ENCODE results near the gene KAT8.

The KAT8 gene

DNA sequence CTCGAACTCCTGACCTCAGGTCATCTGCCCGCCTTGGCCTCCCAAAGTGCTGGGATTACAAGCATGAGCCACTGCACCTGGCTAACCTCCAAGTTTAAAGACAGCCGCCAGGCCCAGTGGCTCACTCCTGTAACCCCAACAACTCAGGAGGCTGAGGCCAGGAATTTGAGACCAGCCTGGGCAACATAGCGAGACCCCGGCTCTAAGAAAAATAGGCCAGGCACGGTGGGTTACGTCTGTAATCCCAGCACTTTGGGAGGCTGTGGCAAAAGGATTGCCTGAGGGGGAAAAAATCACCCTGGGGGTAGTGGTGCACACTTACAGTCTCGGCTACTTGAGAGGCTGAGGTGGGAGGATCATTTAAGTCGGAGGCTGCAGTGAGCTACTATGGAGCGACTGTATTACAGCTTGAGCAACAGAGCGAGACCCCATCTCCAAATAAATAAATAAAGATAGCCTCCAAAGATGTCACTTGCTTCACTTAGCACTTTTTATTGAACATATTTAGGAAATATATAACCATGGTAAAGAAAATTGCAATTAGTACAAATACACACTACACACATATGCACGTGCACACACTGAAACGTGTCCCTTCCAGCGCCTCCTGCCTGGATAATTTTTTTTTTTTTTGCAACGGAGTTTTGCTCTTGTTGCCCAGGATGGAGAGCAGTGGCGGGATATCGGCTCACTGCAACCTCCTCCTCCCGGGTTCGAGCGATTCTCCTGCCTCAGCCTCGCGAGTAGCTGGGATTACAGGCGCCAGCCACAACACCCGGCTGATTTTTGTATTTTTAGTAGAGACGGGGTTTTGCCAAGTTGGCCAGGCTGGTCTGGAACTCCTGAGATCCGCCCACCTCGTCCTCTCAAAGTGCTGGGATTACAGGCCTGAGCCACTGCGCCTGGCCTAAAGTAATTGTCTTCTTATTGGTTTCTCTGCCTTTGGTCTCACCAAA is 10.7 kb upstream of the KAT8 start:
- Histone ChIP-seq H3K4me1 (ENCODE audit: insufficient read depth, low read length) (peaks cover 2% of the 10 kb centered on the region), H3K9me3 (ENCODE audit: low read length) (no peaks in the 10 kb centered on the region), H2AFZ (ENCODE audit: low read depth, low read length) (no peak overlapping the region), H3K27me3 (ENCODE audit: insufficient read depth, low read length) (no peaks in the 10 kb centered on the region), H3K4me3 (ENCODE audit: low read length) (no peak overlapping the region), H3K36me3 (ENCODE audit: insufficient read depth, low read length) (peaks cover 20% of the 10 kb centered on the region)

DNA sequence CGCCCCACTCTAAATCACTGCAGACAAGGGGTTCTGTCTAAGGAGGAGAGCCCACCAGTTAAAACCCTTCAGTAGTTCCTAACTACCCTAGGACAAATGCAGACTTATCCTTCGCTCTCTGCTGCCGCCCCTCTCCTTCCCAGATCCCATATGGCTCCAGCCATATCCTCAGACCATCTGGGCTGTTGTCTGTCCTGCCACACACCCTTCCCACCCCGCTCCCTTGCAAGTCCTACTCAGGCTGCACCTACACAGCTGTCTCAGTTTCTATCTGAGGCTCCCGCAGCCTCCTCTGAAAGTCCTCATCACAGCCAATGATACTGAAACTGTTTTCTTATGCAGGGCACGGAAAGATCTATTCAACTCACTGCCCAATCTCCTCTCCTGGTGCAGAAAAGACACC is 10.0 kb upstream of the KAT8 start:
- Histone ChIP-seq H2AFZ (ENCODE audit: low read depth, low read length) (peak overlapping the region; percentile 84), H3K9me3 (ENCODE audit: low read length) (no peaks in the 10 kb centered on the region), H3K4me3 (ENCODE audit: low read length) (peak overlapping the region; percentile 79), H3K36me3 (ENCODE audit: insufficient read depth, low read length) (peaks cover 27% of the 10 kb centered on the region), H3K4me1 (ENCODE audit: insufficient read depth, low read length) (peaks cover 2% of the 10 kb centered on the region), H3K27me3 (ENCODE audit: insufficient read depth, low read length) (no peaks in the 10 kb centered on the region)

DNA sequence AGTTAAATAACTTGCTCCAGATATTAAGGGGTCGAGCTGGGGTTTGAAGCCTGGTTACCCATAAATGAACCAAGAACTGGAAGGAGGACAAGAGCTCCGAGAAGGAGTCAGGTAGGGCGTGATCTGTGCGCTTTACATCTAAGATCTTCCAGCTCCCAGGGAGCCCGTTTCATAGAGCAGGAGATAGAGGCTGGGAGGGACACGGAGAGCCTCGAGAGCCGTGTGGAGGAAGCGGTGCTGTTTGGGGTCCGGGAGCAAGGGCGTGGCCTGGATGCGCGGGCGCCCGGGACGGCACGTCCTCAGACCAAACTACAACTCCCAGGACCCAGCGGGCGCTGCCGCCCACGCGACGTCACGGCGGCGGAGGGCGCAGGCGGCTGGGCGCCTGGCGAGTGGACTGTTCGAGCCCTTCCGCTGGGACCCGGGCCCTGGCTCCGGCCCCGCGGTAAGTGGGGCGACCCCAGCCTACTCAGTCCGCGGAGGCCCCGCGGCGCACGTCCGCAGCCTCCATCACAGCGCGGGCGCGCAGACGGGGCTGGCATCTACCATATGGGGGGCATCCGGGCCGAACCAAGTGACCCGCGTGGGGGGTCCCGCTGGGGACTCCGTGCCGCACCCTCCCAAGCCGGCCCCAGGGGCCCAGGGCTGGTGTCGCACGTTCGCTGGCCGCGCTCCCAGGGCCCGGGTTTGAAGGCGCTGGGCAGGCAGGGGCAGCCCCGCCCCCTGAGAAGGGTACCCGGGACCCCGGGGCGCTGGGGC is 9.2 kb upstream of the KAT8 start, which contains the start of gene BCKDK:
TSS of gene BCKDK (plus strand) at position 352 of the 759 bp plus-strand sequence. CDS start 838 bp downstream, outside the sequence.
- Histone ChIP-seq H2AFZ (ENCODE audit: low read depth, low read length) (peak within 1 kb of the TSS; percentile 84), H3K36me3 (ENCODE audit: insufficient read depth, low read length) (peaks cover 33% of the 10 kb centered on the region), H3K4me3 (ENCODE audit: low read length) (peak within 1 kb of the TSS; percentile 79), H3K9me3 (ENCODE audit: low read length) (no peaks in the 10 kb centered on the region), H3K27me3 (ENCODE audit: insufficient read depth, low read length) (no peaks in the 10 kb centered on the region), H3K4me1 (ENCODE audit: insufficient read depth, low read length) (peaks cover 2% of the 10 kb centered on the region)

DNA sequence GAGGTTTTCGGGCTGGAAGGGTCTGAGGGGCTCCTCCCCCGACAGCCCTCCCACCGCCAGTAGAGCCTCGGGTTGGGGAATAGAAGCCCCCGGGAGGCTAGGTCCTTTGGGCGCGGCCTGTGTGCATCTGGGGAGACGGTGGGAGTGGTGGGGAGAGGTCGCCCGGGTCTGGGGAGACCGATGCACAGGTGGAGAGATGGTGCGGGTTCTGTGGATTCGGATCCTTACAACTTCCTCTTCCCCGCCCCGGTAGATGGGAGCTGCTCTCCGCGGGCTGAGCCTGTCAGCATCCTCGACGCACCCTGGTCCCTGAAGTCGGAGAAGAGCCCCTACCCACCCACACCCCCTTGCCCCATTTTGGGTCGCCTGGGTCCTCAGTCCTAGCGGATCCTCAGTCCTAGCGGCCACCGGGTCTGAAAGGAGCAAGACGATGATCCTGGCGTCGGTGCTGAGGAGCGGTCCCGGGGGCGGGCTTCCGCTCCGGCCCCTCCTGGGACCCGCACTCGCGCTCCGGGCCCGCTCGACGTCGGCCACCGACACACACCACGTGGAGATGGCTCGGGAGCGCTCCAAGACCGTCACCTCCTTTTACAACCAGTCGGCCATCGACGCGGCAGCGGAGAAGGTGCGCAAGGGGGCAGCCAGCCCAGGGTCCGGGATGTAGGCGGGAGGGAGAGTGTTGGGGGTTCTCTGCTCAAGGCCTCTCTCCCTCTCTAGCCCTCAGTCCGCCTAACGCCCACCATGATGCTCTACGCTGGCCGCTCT is 8.5 kb upstream of the KAT8 start:
- Histone ChIP-seq H3K4me1 (ENCODE audit: insufficient read depth, low read length) (peaks cover 2% of the 10 kb centered on the region), H2AFZ (ENCODE audit: low read depth, low read length) (peak overlapping the region; percentile 84), H3K36me3 (ENCODE audit: insufficient read depth, low read length) (peaks cover 33% of the 10 kb centered on the region)

DNA sequence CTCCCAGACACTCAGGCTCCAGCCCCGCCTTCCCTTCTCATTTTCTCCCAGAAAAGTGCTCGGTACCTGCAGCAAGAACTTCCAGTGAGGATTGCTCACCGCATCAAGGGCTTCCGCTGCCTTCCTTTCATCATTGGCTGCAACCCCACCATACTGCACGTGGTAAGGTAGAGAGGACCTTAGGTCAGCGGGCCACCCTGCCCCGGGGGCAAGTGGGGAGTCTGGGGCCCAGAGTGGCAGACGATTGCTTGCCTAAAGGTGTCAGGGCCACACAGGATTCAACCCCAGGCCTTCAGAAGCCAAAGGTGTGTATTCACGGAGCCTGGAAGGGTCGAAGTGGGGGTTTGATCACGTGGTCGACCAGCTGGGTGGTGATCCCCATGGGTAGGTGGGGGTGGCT is 7.8 kb upstream of the KAT8 start:
- no peak overlapping the region for H3K4me3 ChIP-seq (ENCODE audit: low read length)
- no peaks in the 10 kb centered on the region for H3K9me3 ChIP-seq (ENCODE audit: low read length)
- H3K27me3 ChIP-seq (ENCODE audit: insufficient read depth, low read length): no peaks in the 10 kb centered on the region
- no peak overlapping the region for H2AFZ ChIP-seq (ENCODE audit: low read depth, low read length)
- H3K4me1 ChIP-seq (ENCODE audit: insufficient read depth, low read length): peaks cover 2% of the 10 kb centered on the region
- peaks cover 33% of the 10 kb centered on the region for H3K36me3 ChIP-seq (ENCODE audit: insufficient read depth, low read length)

More for the DNA sequence above, 8.5 kb upstream of the KAT8 start:
- Histone ChIP-seq H3K27me3 (ENCODE audit: insufficient read depth, low read length) (no peaks in the 10 kb centered on the region), H3K9me3 (ENCODE audit: low read length) (no peaks in the 10 kb centered on the region), H3K4me3 (ENCODE audit: low read length) (peak overlapping the region; percentile 79)

DNA sequence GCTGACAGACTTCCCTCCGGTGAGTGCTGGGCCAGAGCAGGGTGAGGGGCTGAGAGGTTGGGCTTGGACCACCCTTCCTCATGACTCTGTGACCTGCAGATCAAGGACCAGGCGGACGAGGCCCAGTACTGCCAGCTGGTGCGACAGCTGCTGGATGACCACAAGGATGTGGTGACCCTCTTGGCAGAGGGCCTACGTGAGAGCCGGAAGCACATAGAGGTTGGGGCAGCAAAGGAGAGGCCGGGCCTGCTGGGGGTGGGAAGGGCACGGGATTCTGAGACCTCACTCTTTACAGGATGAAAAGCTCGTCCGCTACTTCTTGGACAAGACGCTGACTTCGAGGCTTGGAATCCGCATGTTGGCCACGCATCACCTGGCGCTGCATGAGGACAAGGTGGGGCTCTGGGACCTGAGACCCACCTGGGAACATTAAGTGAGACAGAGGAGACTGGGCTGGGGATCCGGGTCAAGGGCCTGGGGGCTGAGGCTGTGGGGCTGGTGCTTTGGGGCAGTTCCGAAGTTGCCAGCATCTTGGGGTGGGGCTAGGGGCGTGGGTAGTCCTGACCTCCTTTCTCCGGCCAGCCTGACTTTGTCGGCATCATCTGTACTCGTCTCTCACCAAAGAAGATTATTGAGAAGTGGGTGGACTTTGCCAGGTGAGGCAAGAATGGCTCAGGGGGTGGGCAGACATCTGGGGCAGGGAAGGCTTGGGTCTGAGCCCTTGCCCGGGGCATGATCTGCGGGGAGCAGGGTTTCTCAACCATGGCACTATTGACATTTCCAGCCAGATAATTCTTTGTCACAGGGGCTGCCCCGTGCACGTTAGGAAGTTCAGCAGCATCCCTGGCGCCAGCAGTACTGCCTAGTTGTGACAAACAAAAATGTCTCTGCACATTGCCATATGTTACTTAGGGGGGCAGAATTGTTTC is 7.1 kb upstream of the KAT8 start:
- Histone ChIP-seq H3K4me1 (ENCODE audit: insufficient read depth, low read length) (peaks cover 2% of the 10 kb centered on the region), H3K36me3 (ENCODE audit: insufficient read depth, low read length) (peaks cover 33% of the 10 kb centered on the region), H3K27me3 (ENCODE audit: insufficient read depth, low read length) (no peaks in the 10 kb centered on the region), H3K4me3 (ENCODE audit: low read length) (no peak overlapping the region), H3K9me3 (ENCODE audit: low read length) (no peaks in the 10 kb centered on the region), H2AFZ (ENCODE audit: low read depth, low read length) (no peak overlapping the region)

DNA sequence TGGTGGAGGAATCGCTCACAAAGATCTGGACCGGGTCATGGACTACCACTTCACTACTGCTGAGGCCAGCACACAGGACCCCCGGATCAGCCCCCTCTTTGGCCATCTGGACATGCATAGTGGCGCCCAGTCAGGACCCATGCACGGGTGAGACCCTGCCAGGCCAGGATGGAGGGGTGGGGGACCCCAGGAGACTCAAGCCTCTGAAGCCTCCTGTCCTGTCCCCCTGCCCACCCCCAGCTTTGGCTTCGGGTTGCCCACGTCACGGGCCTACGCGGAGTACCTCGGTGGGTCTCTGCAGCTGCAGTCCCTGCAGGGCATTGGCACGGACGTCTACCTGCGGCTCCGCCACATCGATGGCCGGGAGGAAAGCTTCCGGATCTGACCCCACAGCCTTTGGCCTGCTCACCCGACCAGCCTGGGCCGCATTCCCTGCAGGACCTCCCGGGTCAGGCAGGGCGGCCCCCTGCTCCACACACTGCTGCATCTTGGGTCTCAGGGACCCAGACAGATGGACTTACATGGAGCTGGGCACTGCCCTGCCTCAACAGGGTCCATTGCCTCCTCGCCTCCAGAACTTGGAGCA is 5.5 kb upstream of the KAT8 start:
- no peaks in the 10 kb centered on the region for H3K9me3 ChIP-seq (ENCODE audit: low read length)
- H3K4me1 ChIP-seq (ENCODE audit: insufficient read depth, low read length): peaks cover 2% of the 10 kb centered on the region
- H3K4me3 ChIP-seq (ENCODE audit: low read length): no peak overlapping the region
- H3K27me3 ChIP-seq (ENCODE audit: insufficient read depth, low read length): no peaks in the 10 kb centered on the region
- peaks cover 33% of the 10 kb centered on the region for H3K36me3 ChIP-seq (ENCODE audit: insufficient read depth, low read length)
- H2AFZ ChIP-seq (ENCODE audit: low read depth, low read length): no peak overlapping the region

DNA sequence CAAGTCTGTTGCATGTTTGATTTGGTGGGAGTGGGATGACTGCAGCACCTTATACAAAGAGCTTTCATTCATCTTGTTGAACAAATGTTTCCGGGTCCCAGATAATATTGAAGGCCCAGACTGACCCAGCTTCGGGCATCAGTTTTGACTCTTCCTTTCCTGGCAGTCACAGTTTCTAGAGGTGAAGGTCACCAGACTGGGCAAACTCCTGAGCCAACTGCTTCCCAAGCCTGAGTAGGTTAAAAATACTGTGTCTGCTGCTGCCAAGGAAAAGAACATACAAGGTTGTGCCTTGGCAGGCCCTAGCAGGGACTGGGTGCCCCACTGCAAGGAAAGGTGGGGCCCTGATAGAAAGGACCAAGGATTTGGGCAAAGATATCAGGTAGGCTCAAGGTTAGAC is 4.8 kb upstream of the KAT8 start:
- H3K4me1 ChIP-seq (ENCODE audit: insufficient read depth, low read length): peaks cover 2% of the 10 kb centered on the region
- H3K27me3 ChIP-seq (ENCODE audit: insufficient read depth, low read length): no peaks in the 10 kb centered on the region
- H2AFZ ChIP-seq (ENCODE audit: low read depth, low read length): no peak overlapping the region
- H3K36me3 ChIP-seq (ENCODE audit: insufficient read depth, low read length): peaks cover 33% of the 10 kb centered on the region
- H3K4me3 ChIP-seq (ENCODE audit: low read length): no peak overlapping the region
- H3K9me3 ChIP-seq (ENCODE audit: low read length): no peaks in the 10 kb centered on the region

DNA sequence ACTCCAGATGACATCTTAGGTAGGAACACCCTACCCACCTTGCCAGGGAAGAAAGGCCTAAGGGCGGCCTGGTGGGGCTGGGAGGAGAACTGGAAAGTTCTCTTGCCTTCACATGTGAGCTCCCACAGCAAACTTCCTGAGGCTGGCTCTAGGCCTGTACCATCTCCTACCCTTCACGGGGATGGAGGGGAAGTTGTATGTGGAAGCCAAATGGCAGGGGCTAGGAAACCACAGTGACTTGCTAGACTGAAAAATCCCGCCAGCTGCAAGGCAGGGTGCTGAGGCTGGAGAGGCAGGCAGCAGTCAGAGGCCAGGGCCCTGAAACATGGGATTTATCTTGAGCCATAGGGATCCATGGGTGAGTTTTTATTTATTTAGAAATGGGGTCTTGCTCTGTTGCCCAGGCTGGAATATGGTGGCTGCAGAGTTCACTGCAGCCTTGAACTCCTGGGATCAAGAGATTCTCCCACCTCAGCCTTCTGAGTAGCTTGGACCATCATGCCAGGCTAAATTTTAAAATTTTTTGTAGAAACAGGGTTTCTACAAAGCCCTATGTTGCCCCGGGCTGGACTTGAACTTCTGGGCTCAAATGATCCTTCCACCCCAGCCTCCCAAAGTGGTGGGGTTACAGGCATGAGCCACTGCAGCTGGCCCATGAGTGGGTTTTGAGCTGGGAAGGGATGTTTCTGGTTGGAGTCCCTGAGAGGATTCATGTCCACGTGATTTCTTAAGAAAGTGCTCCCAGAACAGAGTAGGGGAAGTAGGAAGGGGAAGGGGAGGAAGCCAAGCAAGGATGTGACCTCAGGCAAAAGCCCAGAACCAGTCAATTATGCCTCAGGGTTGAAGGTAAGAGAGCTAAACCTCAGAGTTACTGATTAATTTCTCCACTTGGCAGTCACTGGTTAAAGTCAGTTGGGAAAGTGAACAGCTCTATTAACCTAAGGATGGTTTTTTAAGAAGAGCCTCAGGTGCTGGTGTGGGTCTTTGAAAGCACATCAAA is 4.0 kb upstream of the KAT8 start:
- no peak overlapping the region for H2AFZ ChIP-seq (ENCODE audit: low read depth, low read length)
- peaks cover 33% of the 10 kb centered on the region for H3K36me3 ChIP-seq (ENCODE audit: insufficient read depth, low read length)
- no peaks in the 10 kb centered on the region for H3K9me3 ChIP-seq (ENCODE audit: low read length)
- no peaks in the 10 kb centered on the region for H3K27me3 ChIP-seq (ENCODE audit: insufficient read depth, low read length)
- H3K4me3 ChIP-seq (ENCODE audit: low read length): no peak overlapping the region
- peaks cover 7% of the 10 kb centered on the region for H3K4me1 ChIP-seq (ENCODE audit: insufficient read depth, low read length)

DNA sequence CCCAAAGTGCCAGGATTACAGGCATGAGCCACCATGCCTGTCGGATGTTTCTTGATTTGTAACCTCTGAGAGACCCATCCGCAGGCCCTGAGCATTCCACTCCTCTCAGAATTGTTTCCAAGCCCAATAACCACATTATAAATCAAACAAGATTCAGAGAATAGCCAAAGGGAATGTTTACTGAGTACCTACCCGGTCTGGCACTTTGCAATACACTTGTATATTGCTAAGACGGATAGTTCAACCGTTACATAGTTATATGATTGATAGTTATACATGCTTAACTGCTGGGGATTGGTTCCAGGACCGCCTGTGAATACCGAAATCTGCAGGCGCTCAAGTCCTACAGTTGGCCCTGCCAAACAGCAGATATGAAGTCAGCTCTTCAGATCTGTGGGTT is 3.0 kb upstream of the KAT8 start:
- Histone ChIP-seq H3K36me3 (ENCODE audit: insufficient read depth, low read length) (peaks cover 34% of the 10 kb centered on the region), H3K4me1 (ENCODE audit: insufficient read depth, low read length) (peaks cover 7% of the 10 kb centered on the region), H3K9me3 (ENCODE audit: low read length) (no peaks in the 10 kb centered on the region), H3K27me3 (ENCODE audit: insufficient read depth, low read length) (no peaks in the 10 kb centered on the region), H3K4me3 (ENCODE audit: low read length) (no peak overlapping the region), H2AFZ (ENCODE audit: low read depth, low read length) (no peak overlapping the region)

Data from neuron (in vitro differentiated cells).